Left lobe of liver (tissue), 2 donors: ENCODE data around the gene GRM4. TPM values are rescaled to one million over a fixed set of nuclear protein-coding genes. Genes with fewer than 3 reads are reported as not detected.
"Not testable (repeated sequence)": the region's sequence is repeated elsewhere in the genome, so short reads cannot be mapped to it uniquely, and the experiment has no call there.

Source experiments
- ATAC-seq: fragments of 200-7000 bp; cut with Tn5 transposase; one replicate; pipeline ENCODE4 v1.9.1; 2020; ENCODE audit warnings: mild to moderate bottlenecking, moderate library complexity
- DNase-seq: peaks from one replicate; pipeline ENCODE4 v3.0.0-alpha.2; 2020; ENCODE audit warnings: low spot score
- total RNA-seq: library from RNA; stranded (reverse); gene quantifications from one replicate; pipeline ENCODE4 v1.2.1, GENCODE V29; 2021
- donor health status: DM: no; HTN: no; CAD: no; lungs with moderate emphysema.
- donor health status: DM: no; HTN: yes; CAD: no.

The GRM4 gene
- total RNA-seq, 1 donor from 2014 or later: not detected

DNA sequence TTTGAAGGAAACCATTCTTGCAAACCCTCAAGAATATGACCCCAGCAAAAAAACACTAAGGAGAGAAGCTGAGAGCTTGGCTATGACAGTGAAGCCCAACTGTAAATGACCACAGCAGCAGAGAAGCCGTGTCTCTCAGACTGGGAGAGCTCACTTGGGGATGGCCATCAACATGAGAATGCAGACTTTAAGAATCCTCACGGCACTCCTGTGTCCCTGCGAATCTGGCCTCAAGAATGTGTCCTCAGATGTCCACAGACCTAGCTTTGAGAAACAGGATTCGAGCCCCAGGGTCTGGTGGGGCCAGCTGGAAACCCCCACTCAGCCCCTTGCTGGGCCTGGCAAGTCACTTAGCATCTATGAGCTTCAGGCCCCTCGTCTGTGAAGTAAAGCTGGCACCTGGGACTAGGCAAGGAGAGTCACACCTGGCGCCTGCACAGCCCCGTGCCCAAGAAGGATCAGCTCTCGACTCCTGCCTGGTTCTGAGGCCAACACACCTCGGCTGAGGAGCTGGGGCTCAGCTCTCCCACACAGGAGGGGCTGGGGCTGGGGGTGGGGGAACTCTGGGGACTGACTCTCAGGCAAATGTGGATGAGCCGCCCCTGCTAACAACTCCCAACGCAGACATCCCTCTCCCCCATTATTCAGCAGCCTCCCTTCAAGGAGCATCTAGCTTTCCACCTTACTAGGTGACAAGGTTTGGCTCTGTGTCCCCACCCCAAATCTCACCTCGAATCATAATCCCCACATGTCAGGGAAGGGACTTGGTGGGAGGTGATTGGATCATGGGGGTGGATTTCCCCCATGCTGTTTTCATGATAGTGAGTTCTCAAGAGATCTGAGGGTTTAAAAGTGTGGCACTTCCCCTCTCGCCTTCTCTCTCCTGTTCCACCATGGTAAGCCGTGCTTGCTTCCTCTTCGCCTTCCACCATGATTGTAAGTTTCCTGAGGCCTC, 97.7 kb downstream of the GRM4 start:
- ATAC-seq (no peak), DNase-seq (no peak)

- ATAC-seq: no peak
Measured at GRCh38 chr6:34046617-34047016, 99.3 kb downstream of the GRM4 start.

GRCh38 chr6:34045771-34046170, 100.1 kb downstream of the GRM4 start:
- ATAC-seq (no peak), DNase-seq (no peak)

More at GRCh38 chr6:34046617-34047016, 99.3 kb downstream of the GRM4 start:
- DNase-seq: no peak

DNA sequence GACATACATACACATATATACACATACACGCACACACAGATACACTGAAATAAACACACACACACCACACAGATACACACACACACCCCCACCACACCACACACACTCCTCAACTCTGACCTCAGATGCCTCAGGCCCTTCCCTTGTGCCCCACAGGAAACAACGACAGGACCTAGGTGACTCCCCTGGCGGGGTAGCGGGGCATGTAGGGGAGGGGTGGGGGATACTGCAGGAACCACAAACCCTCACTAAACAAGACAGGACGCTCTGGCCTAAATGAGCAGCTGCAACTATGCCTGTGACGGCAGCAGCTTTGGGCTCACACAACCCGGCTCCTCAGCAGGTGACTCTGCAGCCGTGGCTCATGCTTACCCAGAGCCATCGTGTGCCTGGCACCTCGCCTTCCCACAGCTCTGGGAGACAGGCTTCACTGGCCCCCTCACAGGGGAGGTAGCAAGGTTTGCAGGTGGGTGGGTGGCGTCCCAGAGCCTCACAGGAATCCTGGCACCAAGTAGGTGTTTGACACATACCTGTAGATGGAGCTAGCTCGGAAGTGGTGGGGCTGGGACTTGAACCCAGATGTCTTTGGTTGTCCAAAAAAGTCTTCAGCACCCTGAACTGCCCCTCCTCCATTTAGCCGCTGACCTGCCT, 100.8 kb downstream of the GRM4 start:
- DNase-seq (no peak), ATAC-seq (no peak)

DNA sequence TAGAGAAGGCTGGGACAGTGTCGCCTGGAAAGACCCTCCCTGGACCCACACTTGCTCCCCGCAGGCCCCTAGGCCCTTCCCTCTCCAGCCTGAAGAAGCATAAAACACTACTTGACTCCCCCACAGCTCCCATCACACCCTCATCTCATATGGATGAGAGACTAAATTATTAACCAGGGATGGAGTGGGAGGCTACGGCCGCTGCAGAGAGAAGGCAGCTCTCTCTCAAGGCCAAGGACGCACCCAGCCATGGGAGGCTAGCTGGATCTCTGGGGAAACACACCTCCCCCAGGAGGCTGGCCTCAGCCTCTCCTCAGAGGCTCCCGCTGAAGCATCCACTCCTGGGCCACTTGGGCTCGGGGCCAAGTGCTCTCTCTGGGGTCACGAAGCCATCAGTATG, 102.5 kb downstream of the GRM4 start:
- DNase-seq (no peak), ATAC-seq (no peak)

GRCh38 chr6:34041998-34042397, 103.9 kb downstream of the GRM4 start:
- not testable (repeated sequence) for ATAC-seq

GRCh38 chr6:34041385-34041784, 104.5 kb downstream of the GRM4 start:
- no peak for ATAC-seq

More at GRCh38 chr6:34041998-34042397, 103.9 kb downstream of the GRM4 start:
- not testable (repeated sequence) for DNase-seq

GRCh38 chr6:34039943-34040342, 105.9 kb downstream of the GRM4 start:
- no peak for ATAC-seq
- DNase-seq: no peak

More at GRCh38 chr6:34041385-34041784, 104.5 kb downstream of the GRM4 start:
- no peak for DNase-seq

- DNase-seq: no peak
- ATAC-seq: no peak
Measured at GRCh38 chr6:34037151-34037550, 108.7 kb downstream of the GRM4 start.

GRCh38 chr6:34036357-34037069, 109.4 kb downstream of the GRM4 start:
- ATAC-seq (no peak), DNase-seq (no peak)

DNA sequence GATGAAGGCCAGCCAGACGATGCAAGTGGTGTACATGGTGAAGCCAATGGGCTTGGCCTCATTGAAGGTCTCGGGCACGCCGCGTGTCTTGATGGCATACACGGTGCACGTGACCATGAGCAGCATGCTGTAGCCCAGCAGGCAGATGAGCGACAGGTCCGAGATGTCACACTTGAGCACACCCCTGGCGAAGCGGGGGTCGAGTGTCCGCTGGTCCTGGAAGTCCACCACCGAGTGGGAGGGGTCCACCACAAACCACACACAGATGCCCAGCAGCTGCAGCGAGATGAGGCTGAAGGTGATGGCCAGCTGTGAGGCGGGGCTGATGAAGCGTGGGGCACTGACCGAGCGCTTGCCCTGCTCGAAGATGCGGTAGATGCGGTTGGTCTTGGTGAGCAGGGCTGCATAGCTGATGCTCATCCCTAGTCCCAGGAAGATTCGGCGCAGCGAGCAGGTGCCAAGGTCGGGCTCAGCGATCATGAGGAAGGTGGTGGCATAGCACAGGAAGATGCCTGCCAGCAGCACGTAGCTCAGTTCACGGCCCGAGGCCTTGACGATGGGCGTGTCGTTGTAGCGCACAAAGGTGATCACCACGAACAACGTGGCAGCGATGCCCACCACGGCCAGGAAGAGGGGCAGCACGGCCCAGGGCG, 110.1 kb downstream of the GRM4 start:
- ATAC-seq: no peak

DNA sequence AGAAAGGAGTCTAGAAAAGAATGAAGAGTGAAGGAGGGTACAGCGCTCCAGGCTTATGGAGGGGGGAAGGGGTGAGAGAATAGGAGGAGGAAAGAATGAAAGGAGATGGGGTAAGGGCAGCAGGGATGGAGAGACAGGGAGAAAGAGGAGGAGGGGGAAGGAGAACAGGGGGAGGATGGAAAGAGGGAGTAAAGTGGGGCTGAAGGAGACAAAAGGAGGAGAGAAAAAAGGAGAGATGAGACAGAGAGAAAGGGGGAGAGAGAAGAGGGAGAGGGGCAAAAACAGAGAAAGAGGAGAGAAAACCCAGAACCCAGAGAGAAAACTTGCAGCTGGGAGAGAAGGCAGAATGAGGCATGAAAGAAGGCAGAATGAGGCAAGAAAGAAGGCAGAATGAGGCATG, 110.7 kb downstream of the GRM4 start:
- ATAC-seq: no peak
- DNase-seq: no peak

More for the DNA sequence above, 110.1 kb downstream of the GRM4 start:
- no peak for DNase-seq

- DNase-seq (no peak), ATAC-seq (no peak)
Measured at GRCh38 chr6:34032856-34033255, 113.0 kb downstream of the GRM4 start.

GRCh38 chr6:34031625-34032383, 114.1 kb downstream of the GRM4 start:
- DNase-seq: no peak
- no peak for ATAC-seq

- no peak for DNase-seq
- no peak for ATAC-seq
Measured at GRCh38 chr6:34030831-34031624, 114.9 kb downstream of the GRM4 start.

- DNase-seq: no peak
- no peak for ATAC-seq
Measured at GRCh38 chr6:34029489-34030280, 116.2 kb downstream of the GRM4 start.

- no peak for DNase-seq
- ATAC-seq: no peak
Measured at GRCh38 chr6:34028691-34029360, 117.1 kb downstream of the GRM4 start.

GRCh38 chr6:34027939-34028441, 117.9 kb downstream of the GRM4 start:
- DNase-seq (no peak), ATAC-seq (no peak)
